Sigmoid colon (tissue), 7 donors: ENCODE results near the gene IFT80. TPM values are rescaled to one million over a fixed set of nuclear protein-coding genes. Genes with fewer than 3 reads are reported as not detected.

Experiments
- DNase-seq: peaks from one replicate; pipeline ENCODE4 v3.0.0-alpha.2; 2019
- H3K27ac ChIP-seq, 4 donors: fragments of 200-600 bp; sonication (generic); one replicate each; pipeline ENCODE4 v1.5.1; 2016 to 2019; ENCODE audit warnings: mild to moderate bottlenecking in 1 of 4
- H3K27me3 ChIP-seq, 3 donors: fragments of 200-600 bp; sonication (generic); one replicate each; pipeline ENCODE4 v1.5.1; 2019; ENCODE audit warnings: mild to moderate bottlenecking in 1 of 3
- H3K36me3 ChIP-seq, 4 donors: fragments of 200-600 bp; sonication (generic); one replicate each; pipeline ENCODE4 v1.5.1; 2016 to 2019
- H3K4me1 ChIP-seq, 4 donors: fragments of 200-600 bp; sonication (generic); one replicate each; pipeline ENCODE4 v1.5.1; 2017 to 2019
- H3K4me3 ChIP-seq, 4 donors: fragments of 200-600 bp; sonication (generic); one replicate each; pipeline ENCODE4 v1.5.1; 2017 to 2019; ENCODE audit warnings: mild to moderate bottlenecking in 2 of 4, moderate library complexity in 1 of 4
- H3K9me3 ChIP-seq, 4 donors: fragments of 200-600 bp in 3 of 4; sonication (generic) in 3 of 4; one replicate each; pipeline versions ENCODE4 v1.5.1 to v1.6.1; 2013 to 2019
- EP300 ChIP-seq, 4 donors: sonication (generic); formaldehyde crosslinking; IDR thresholded peaks; one replicate each; pipeline ENCODE4 v1.6.1; 2017; ENCODE audit warnings: antibody characterized with exemption in 4 of 4
- POLR2A ChIP-seq, 2 donors: fragments of 450-650 bp; IDR thresholded peaks; one replicate each; pipeline ENCODE4 v1.6.1; 2016; ENCODE audit warnings: antibody characterized with exemption in 2 of 2, mild to moderate bottlenecking in 2 of 2, moderate library complexity in 2 of 2
- POLR2AphosphoS5 ChIP-seq, 4 donors: sonication (generic); formaldehyde crosslinking; IDR thresholded peaks; one replicate each; pipeline ENCODE4 v1.6.1; 2017; ENCODE audit warnings: antibody characterized with exemption in 4 of 4
- WGBS, 2 donors: extraction: QIAGEN DNeasy Blood & Tissue Kit; methylation state at CpG; one replicate each; pipeline ENCODE4 v1.1.7; 2013; 5-methylcytosine and 5-hydroxymethylcytosine counted together
- intact Hi-C: fragments of 100-400 bp; cut with DNase I; formaldehyde crosslinking; loops from one replicate; pipeline ENCODE4 v1.15.1; 2023
- polyA plus RNA-seq, 3 donors: library from polyadenylated mRNA; stranded (reverse); fragments of 200-250 nt; gene quantifications; one replicate each; pipeline ENCODE4 v1.2.3, GENCODE V29; 2013
- total RNA-seq, 4 donors: library from RNA; depleted of rRNA; stranded (reverse); fragments of >200 nt; gene quantifications; one replicate each; pipeline ENCODE4 v1.1.0, GENCODE V29; 2016
- TF ChIP-seq, protein P1 (sequence below), 4 experiments: fragments of 450-650 bp in 3 of 4; fragments of 200-600 bp in 1 of 4; IDR thresholded peaks; one replicate each; pipeline ENCODE4 v1.5.1; 2016 to 2019; ENCODE audit warnings: antibody characterized with exemption in 4 of 4, mild to moderate bottlenecking in 3 of 4, moderate library complexity in 2 of 4
- donor health status: healthy with polysubstance abuse.
- donor health status: Bipolar disorder and iron deficiency.
- donor health status: healthy.

Gene IFT80
- total and polyA plus RNA-seq, 7 donors, result 5.8 to 22.8 (median 15.0) TPM

DNA sequence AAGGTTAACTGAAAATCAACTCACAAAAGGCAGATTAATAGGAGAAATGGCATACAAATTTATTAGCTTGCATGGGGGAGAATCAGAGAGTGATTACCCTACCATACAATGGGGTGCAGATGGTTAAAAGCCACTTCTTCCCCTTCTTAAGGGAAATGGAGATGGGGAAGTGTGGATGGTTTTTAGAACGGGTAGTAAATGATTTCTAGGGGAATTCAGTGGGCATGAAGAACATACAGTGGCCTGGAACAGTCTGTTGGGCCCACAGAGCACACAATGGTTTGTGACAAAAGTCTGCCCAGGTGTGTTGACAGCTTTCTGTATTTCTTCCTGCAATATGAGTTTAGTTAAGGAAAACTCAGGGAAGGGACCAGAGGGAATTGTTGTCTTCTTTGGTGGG lies 112.8 kb downstream of the IFT80 start:
- WGBS, 2 donors, result 60 to 78% methylated on average over 1 of the region's 1 CpG
- intact Hi-C loops, result loop anchor here (5.0 kb wide), 1 partner anchor 56 kb away; no protein-coding TSS in a partner anchor
- no peak for DNase-seq
- no peak overlapping the region for H3K4me3 ChIP-seq
- no peaks in the 10 kb centered on the region for H3K36me3 ChIP-seq
- no peaks in the 10 kb centered on the region for H3K9me3 ChIP-seq
- no peak for TF ChIP-seq EP300 (IDR thresholded peaks at IDR 0.05)
- no peak for TF ChIP-seq POLR2A (IDR thresholded peaks at IDR 0.05)
- TF ChIP-seq, protein P1, sequence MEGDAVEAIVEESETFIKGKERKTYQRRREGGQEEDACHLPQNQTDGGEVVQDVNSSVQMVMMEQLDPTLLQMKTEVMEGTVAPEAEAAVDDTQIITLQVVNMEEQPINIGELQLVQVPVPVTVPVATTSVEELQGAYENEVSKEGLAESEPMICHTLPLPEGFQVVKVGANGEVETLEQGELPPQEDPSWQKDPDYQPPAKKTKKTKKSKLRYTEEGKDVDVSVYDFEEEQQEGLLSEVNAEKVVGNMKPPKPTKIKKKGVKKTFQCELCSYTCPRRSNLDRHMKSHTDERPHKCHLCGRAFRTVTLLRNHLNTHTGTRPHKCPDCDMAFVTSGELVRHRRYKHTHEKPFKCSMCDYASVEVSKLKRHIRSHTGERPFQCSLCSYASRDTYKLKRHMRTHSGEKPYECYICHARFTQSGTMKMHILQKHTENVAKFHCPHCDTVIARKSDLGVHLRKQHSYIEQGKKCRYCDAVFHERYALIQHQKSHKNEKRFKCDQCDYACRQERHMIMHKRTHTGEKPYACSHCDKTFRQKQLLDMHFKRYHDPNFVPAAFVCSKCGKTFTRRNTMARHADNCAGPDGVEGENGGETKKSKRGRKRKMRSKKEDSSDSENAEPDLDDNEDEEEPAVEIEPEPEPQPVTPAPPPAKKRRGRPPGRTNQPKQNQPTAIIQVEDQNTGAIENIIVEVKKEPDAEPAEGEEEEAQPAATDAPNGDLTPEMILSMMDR (IDR thresholded peaks at IDR 0.05), result no peak
- TF ChIP-seq POLR2AphosphoS5 (IDR thresholded peaks at IDR 0.05), result no peak
- no peak overlapping the region for H3K27ac ChIP-seq
- no peaks in the 10 kb centered on the region for H3K27me3 ChIP-seq
- no peaks in the 10 kb centered on the region for H3K4me1 ChIP-seq

DNA sequence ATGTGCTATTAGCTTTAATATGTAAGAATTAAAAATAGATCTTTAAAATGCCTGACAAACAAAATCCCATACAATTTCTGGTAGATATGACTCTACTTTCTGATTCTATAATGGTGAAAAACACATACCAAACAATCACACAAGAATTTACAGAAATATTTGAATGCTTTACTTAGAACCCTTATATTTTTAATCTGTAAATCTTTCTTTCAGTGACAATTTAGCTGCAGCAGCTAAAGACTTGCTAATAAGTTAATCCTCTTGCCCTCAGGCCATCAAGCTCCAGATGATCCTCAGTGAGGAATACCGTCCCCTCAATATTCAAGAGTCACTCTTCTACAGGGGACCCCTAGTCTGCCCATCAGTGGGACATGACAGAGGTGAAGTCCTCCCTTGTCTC lies 118.2 kb downstream of the IFT80 start:
- 93 to 100% methylated on average over 1 of the region's 1 CpG for WGBS, 2 donors
- no peaks in the 10 kb centered on the region for H3K4me1 ChIP-seq
- intact Hi-C loops, result no loop called here
- no peak overlapping the region for H3K4me3 ChIP-seq
- no peak overlapping the region for H3K27ac ChIP-seq
- no peaks in the 10 kb centered on the region for H3K9me3 ChIP-seq
- no peaks in the 10 kb centered on the region for H3K27me3 ChIP-seq
- no peak for TF ChIP-seq EP300 (IDR thresholded peaks at IDR 0.05)
- DNase-seq, result no peak
- H3K36me3 ChIP-seq, result no peaks in the 10 kb centered on the region

DNA sequence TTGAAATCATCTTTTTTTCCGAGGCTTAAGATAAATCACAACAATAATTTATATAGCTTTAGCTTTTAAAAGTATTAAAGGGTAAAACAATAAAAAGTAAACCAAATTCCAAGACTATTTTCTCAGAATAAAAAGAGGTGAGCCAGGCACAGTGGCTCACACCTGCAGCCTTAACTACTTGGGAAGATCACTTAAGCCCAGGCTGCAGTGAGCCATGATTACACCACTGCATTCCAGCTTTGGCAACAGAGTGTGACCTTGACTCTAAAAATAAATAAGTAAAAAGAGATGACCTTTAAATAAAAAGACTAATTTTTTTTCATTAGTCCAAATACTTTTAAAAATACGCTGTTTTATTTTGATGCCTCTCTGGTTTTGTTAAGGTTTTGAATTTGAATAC lies 119.4 kb downstream of the IFT80 start:
- TF ChIP-seq POLR2A (IDR thresholded peaks at IDR 0.05) (no peak), POLR2AphosphoS5 (IDR thresholded peaks at IDR 0.05) (no peak), EP300 (IDR thresholded peaks at IDR 0.05) (no peak)
- H3K9me3 ChIP-seq, result no peaks in the 10 kb centered on the region
- H3K27ac ChIP-seq, result no peak overlapping the region
- no peaks in the 10 kb centered on the region for H3K4me1 ChIP-seq
- no peak for DNase-seq
- no peak overlapping the region for H3K4me3 ChIP-seq
- no peaks in the 10 kb centered on the region for H3K36me3 ChIP-seq
- H3K27me3 ChIP-seq, result no peaks in the 10 kb centered on the region
- 72 to 73% methylated on average over 2 of the region's 2 CpGs for WGBS, 2 donors
- intact Hi-C loops, result no loop called here

DNA sequence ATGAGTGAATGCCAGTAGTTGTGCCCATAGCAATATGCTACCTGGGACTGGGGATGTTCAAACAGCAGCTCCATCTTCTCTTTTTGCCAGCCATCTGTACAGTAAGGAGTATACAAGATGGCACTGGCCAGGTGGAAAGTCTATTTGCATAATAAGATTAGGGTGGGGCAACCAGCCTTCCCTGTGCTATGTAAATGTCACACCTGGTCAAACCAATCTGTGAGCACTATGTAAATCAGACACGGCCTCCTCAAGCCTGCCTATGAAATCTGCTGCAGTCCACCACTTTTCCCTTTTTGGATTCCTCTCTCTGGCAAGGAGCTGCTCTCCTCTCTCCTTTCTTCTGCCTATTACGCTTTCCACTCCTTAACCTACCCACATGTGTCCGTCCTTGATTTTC lies 120.8 kb downstream of the IFT80 start:
- H3K27me3 ChIP-seq, result no peaks in the 10 kb centered on the region
- no peaks in the 10 kb centered on the region for H3K4me1 ChIP-seq
- intact Hi-C loops, result no loop called here
- no peak overlapping the region for H3K4me3 ChIP-seq
- H3K27ac ChIP-seq, result no peak overlapping the region
- H3K36me3 ChIP-seq, result no peaks in the 10 kb centered on the region
- no peaks in the 10 kb centered on the region for H3K9me3 ChIP-seq
- WGBS, 2 donors, result 96 to 98% methylated on average over 3 of the region's 3 CpGs
- DNase-seq, result no peak
- TF ChIP-seq POLR2AphosphoS5 (IDR thresholded peaks at IDR 0.05), result no peak
- TF ChIP-seq POLR2A (IDR thresholded peaks at IDR 0.05), result no peak
- TF ChIP-seq, protein P1 (IDR thresholded peaks at IDR 0.05), result no peak

DNA sequence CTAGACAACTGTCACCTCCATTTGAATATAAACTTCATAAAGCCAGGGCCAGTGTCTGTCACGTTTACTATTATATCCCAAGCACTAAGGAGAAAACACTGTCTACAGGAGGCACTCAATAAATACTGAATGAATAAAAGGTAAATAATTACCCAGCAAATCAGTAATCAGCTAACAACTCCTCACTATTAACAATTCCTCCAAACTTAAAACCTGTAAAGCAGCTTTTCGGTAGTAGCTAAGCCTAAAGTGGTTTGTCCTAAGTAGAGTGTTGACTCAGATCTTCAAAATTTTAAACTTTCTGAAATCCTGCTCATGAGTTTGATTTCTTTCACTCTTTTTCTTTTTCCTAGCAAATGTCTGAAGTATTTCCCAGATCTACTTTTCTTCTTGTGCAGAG lies 133.9 kb downstream of the IFT80 start:
- Histone ChIP-seq H3K4me1 (peaks cover 0 to 2% (median 0%) of the 10 kb centered on the region in 4 donors), H3K9me3 (no peaks in the 10 kb centered on the region), H3K4me3 (no peak overlapping the region), H3K27me3 (no peaks in the 10 kb centered on the region), H3K36me3 (no peaks in the 10 kb centered on the region), H3K27ac (no peak overlapping the region)
- intact Hi-C loops, result no loop called here
- 92 to 94% methylated on average over 2 of the region's 2 CpGs for WGBS, 2 donors
- no peak for DNase-seq
- TF ChIP-seq POLR2AphosphoS5 (IDR thresholded peaks at IDR 0.05), result no peak

DNA sequence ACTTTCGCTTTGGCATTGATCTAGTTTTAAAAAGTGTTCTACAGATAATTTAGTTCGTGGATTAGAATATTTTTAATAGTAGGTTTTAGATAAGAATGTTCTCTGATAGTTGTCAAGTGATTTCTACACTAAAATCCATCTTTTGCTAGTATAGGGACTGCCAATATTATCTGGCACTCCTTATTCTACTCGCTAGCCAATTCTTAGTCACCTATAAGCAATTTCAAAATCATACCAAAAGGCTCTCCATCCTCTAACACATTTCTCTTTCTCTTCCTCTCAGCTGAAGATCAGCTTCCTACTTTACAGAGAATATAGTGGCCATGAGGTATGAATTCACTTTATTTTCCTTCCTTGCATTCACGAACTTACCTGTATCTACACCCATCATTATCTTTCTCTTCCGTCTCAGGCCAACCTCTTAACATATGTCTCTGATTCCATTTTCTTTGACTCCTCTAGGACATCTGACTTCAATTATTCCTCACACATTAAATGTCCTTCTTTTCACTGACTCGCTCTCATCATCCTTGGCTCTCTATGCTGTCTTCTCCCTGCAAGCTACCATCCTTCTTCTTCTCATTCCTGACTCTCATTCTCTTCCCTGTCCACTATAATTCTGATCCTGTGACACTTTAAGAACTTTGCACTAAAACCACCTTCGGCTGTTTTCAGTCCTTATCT lies 138.3 kb downstream of the IFT80 start:
- 86 to 87% methylated on average over 7 of the region's 7 CpGs for WGBS, 2 donors
- H3K4me3 ChIP-seq, result no peak overlapping the region
- H3K27ac ChIP-seq, result peak overlapping the region in 2 of 4 donors; percentile 2 to 19
- no peaks in the 10 kb centered on the region for H3K36me3 ChIP-seq
- DNase-seq, result no peak
- intact Hi-C loops, result no loop called here
- peaks cover 0 to 12% (median 9%) of the 10 kb centered on the region in 4 donors for H3K4me1 ChIP-seq
- TF ChIP-seq, protein P1 (IDR thresholded peaks at IDR 0.05), result no peak
- TF ChIP-seq POLR2A (IDR thresholded peaks at IDR 0.05) (no peak), POLR2AphosphoS5 (IDR thresholded peaks at IDR 0.05) (no peak), EP300 (IDR thresholded peaks at IDR 0.05) (no peak)
- H3K27me3 ChIP-seq, result no peaks in the 10 kb centered on the region
- H3K9me3 ChIP-seq, result no peaks in the 10 kb centered on the region
